ENCODE results near the gene KATNA1. TPM values are rescaled to one million over a fixed set of nuclear protein-coding genes. Genes with fewer than 3 reads are reported as not detected.

The KATNA1 gene
- total and polyA plus RNA-seq, 4 donors, result 10.5 to 28.1 (median 12.4) TPM

DNA sequence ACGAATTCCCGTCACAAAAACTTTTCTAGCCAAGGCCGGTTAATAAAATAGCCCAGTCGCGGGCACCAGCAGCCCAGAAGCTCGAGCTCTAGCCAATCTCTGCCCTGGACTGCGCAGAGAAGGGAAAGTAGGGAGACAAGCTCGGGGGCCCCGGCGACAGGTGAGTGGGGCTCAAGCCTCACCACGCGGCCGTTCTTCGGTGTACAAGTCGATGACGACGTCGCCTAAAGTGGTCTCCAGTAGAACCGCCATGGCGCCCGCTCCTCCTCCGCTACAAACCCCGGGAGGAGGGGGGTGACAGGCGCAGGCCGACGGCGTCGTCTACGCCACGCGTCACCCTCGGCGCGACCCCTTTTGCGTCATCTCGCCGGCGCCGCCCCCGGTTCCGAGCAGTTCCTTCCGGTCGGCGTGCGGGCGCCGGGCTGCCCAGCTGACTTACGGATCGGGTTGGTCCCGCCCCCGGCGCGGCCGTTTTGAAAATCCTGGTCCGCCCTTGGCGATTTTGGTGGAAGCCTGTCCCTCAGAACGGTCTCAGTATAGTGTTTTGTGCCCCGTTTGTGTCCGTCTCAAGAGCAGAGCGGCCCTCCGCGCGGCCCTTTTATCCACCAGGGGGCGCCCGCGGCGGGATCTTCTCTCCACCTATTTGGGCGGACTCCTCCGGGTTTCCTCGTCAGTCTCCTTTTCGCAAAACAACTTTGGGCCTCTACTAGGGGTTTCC, 102.6 kb downstream of the KATNA1 start, which contains the start of gene PPIL4:
TSS of gene PPIL4 (minus strand) at position 290 of the 718 bp plus-strand sequence. CDS start at position 252, 38 bp downstream.
- 0% methylated on average over 71 of the region's 71 CpGs for WGBS, 2 donors
- H3K36me3 ChIP-seq (ENCODE audit: control insufficient read depth in 4 of 4, insufficient read depth in 4 of 4, low read length in 4 of 4), result peaks cover 0 to 8% (median 0%) of the 10 kb centered on the region in 4 donors
- ATAC-seq (ENCODE audit: insufficient read depth, low FRiP score) (peak; percentile 99), DNase-seq (peak; percentile 98 to 99 (median 98))
- TF ChIP-seq, protein P1, sequence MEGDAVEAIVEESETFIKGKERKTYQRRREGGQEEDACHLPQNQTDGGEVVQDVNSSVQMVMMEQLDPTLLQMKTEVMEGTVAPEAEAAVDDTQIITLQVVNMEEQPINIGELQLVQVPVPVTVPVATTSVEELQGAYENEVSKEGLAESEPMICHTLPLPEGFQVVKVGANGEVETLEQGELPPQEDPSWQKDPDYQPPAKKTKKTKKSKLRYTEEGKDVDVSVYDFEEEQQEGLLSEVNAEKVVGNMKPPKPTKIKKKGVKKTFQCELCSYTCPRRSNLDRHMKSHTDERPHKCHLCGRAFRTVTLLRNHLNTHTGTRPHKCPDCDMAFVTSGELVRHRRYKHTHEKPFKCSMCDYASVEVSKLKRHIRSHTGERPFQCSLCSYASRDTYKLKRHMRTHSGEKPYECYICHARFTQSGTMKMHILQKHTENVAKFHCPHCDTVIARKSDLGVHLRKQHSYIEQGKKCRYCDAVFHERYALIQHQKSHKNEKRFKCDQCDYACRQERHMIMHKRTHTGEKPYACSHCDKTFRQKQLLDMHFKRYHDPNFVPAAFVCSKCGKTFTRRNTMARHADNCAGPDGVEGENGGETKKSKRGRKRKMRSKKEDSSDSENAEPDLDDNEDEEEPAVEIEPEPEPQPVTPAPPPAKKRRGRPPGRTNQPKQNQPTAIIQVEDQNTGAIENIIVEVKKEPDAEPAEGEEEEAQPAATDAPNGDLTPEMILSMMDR (IDR thresholded peaks at IDR 0.05; ENCODE audit: control extremely low read depth, extremely low read depth), result peak; percentile 50
- peak within 1 kb of the TSS; percentile 82 for H3K4me3 ChIP-seq
- H3K27me3 ChIP-seq (ENCODE audit: control insufficient read depth in 3 of 3, insufficient read depth in 3 of 3, low read length in 2 of 3), result no peaks in the 10 kb centered on the region
- peaks cover 0 to 17% (median 8%) of the 10 kb centered on the region in 5 donors for H3K4me1 ChIP-seq (ENCODE audit: control insufficient read depth in 5 of 5, insufficient read depth in 5 of 5, low read length in 5 of 5)
- H3K9ac ChIP-seq (ENCODE audit: insufficient read depth in 1 of 2, low read length in 2 of 2), result peak within 1 kb of the TSS; percentile 98 to 100
- H3K9me3 ChIP-seq (ENCODE audit: control insufficient read depth in 4 of 4, insufficient read depth in 3 of 4, low read length in 3 of 4), result no peaks in the 10 kb centered on the region
- H3K27ac ChIP-seq (ENCODE audit: low read depth in 1 of 2, low read length in 1 of 2), result peak within 1 kb of the TSS; percentile 94 to 98

GRCh38 chr6:149545258-149545753, 103.2 kb downstream of the KATNA1 start:
- H3K4me1 ChIP-seq (ENCODE audit: control insufficient read depth in 5 of 5, insufficient read depth in 5 of 5, low read length in 5 of 5), result peaks cover 0 to 17% (median 8%) of the 10 kb centered on the region in 5 donors
- peaks cover 0 to 8% (median under 1%) of the 10 kb centered on the region in 4 donors for H3K36me3 ChIP-seq (ENCODE audit: control insufficient read depth in 4 of 4, insufficient read depth in 4 of 4, low read length in 4 of 4)
- peak overlapping the region; percentile 92 to 98 for H3K27ac ChIP-seq (ENCODE audit: low read depth in 1 of 2, low read length in 1 of 2)
- H3K9ac ChIP-seq (ENCODE audit: insufficient read depth in 1 of 2, low read length in 2 of 2), result peak overlapping the region; percentile 98 to 100
- H3K4me3 ChIP-seq, result peak overlapping the region; percentile 82
- WGBS, 2 donors, result 0 to 1% methylated on average over 16 of the region's 16 CpGs
- H3K9me3 ChIP-seq (ENCODE audit: control insufficient read depth in 4 of 4, insufficient read depth in 3 of 4, low read length in 3 of 4), result no peaks in the 10 kb centered on the region
- DNase-seq (peak; percentile 83 to 89 (median 87)), ATAC-seq (ENCODE audit: insufficient read depth, low FRiP score) (no peak)
- TF ChIP-seq, protein P1 (IDR thresholded peaks at IDR 0.05; ENCODE audit: control extremely low read depth, extremely low read depth), result no peak
- no peaks in the 10 kb centered on the region for H3K27me3 ChIP-seq (ENCODE audit: control insufficient read depth in 3 of 3, insufficient read depth in 3 of 3, low read length in 2 of 3)

Small RNA genes within 50 kb of the gene (small RNA-seq; reads per million reads assigned to genes)
- gene RF00019 (ENCODE audit: low replicate concordance) (not detected), gene RF00410 (ENCODE audit: low replicate concordance) (not detected)

Other genes starting within 250 kb of the KATNA1 start
- 10 to 100 TPM in 1 of 2 donors, 1 to 10 TPM in 1; 1.7 to 12.9 TPM for gene SUMO4, start 248.5 kb downstream of the KATNA1 start, total RNA-seq
- under 1 TPM; 0.11 to 0.14 TPM for gene SUMO4, start 248.5 kb downstream of the KATNA1 start, polyA plus RNA-seq
- gene ZC3H12D, start 163.7 kb downstream of the KATNA1 start, total RNA-seq, result 1 to 10 TPM; 2.6 to 4.7 TPM
- gene ZC3H12D, start 163.7 kb downstream of the KATNA1 start, polyA plus RNA-seq, result 1 to 10 TPM; 1.1 to 2.2 TPM
- gene PPIL4, start 102.7 kb downstream of the KATNA1 start, total RNA-seq, result 10 to 100 TPM; 20.8 to 52.3 TPM
- gene PPIL4, start 102.7 kb downstream of the KATNA1 start, polyA plus RNA-seq, result 10 to 100 TPM; 15.7 to 23.1 TPM
- gene GINM1, start 82.3 kb downstream of the KATNA1 start, total RNA-seq, result 10 to 100 TPM; 35.8 to 62.3 TPM
- gene GINM1, start 82.3 kb downstream of the KATNA1 start, polyA plus RNA-seq, result 10 to 100 TPM; 32.1 to 36.3 TPM
- gene LATS1, start 69.4 kb upstream of the KATNA1 start, total RNA-seq, result 10 to 100 TPM; 26.4 to 35.4 TPM
- gene LATS1, start 69.4 kb upstream of the KATNA1 start, polyA plus RNA-seq, result 1 to 10 TPM; 7.1 TPM
- 10 to 100 TPM; 28.3 to 30.2 TPM for gene NUP43, start 97.8 kb upstream of the KATNA1 start, total RNA-seq
- gene NUP43, start 97.8 kb upstream of the KATNA1 start, polyA plus RNA-seq, result 10 to 100 TPM in 1 of 2 donors, 1 to 10 TPM in 1; 6.5 to 11.2 TPM
- gene PCMT1, start 101.0 kb upstream of the KATNA1 start, total RNA-seq, result 10 to 100 TPM; 56.8 to 65.5 TPM
- gene PCMT1, start 101.0 kb upstream of the KATNA1 start, polyA plus RNA-seq, result 10 to 100 TPM; 32.6 to 91.2 TPM
- gene LRP11, start 215.6 kb upstream of the KATNA1 start, total RNA-seq, result 10 to 100 TPM; 34.3 to 39.5 TPM
- gene LRP11, start 215.6 kb upstream of the KATNA1 start, polyA plus RNA-seq, result 10 to 100 TPM; 15.8 to 18.7 TPM
- gene RAET1E, start 249.4 kb upstream of the KATNA1 start, total RNA-seq, result under 1 TPM; 0.94 to 0.98 TPM
- under 1 TPM; 0.56 to 0.93 TPM for gene RAET1E, start 249.4 kb upstream of the KATNA1 start, polyA plus RNA-seq

Data from lung (tissue), 13 donors.